ENCODE measurements around the gene PIGO. TPM values are rescaled to one million over a fixed set of nuclear protein-coding genes. Genes with fewer than 3 reads are reported as not detected.
A peak's percentile ranks its signal among the peaks of the same experiment; 100 is the strongest.

PIGO gene
- total RNA-seq, 1 experiment from 2014 or later: 10.1 TPM

DNA sequence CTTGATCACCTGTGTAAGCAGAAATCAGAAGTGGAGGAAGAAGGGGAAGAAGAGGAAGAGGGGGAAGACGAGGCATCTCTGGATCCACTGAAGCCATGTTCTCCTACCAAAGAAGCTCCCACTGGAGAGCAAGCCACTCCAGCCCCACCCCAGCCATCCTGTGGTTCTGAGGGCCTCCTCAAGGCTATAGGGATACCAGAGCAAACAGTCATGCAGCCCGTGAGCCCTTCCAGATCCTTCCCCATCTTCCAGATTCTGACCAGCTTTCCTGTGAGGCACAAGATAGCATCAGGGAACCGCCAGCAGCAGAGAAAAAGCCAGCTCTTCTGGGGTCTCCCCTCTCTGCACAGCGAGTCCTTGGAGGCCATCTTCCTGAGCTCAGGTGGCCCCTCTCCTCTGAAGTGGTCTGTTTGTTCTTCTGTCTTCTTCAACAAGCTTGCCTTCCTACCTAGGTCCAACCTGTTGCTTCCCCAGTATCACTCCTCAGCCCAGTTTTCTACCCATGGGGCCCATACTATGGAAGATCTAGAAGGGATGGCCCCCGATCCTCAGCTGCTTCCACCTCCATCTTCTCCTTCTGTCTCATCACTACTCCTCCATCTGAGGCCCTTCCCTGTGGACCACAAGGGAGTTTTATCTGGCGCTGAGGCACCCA is 53.4 kb downstream of the PIGO start:
- no peak for DNase-seq
- no peak overlapping the region for H3K4me3 ChIP-seq
- H3K36me3 ChIP-seq: no peaks in the 10 kb centered on the region
- no peaks in the 10 kb centered on the region for H3K27me3 ChIP-seq
- H3K27ac ChIP-seq: no peak overlapping the region
- no peaks in the 10 kb centered on the region for H3K9me3 ChIP-seq (replicated peaks)
- H3K4me1 ChIP-seq: no peaks in the 10 kb centered on the region; the same call in 1 of the 2 replicates

DNA sequence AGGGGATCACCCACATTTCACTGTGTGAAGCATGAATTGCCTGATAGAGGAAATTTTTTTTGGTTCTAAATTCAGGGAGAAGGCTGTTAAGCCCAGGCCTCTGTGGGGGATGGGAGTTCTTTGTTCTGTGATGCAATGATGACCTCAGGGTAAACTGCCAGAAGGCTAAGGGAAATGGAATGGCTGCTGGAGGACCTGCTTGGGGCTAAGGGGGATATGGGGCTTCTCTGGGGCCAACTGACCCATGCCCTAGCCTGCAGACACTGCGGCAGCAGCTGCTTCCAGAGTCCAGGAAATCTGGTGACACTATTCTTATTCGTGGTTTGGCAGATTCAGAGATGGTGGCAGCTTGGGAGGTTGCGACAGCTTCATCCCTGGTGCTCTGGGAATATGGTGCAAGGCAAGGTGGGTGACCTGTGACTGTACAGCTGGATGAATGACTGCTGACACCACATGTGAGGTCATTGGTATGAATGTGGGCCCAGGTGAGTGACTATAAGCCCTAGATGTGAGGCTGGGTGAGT is 54.2 kb downstream of the PIGO start:
- Histone ChIP-seq H3K4me3 (no peak overlapping the region), H3K36me3 (no peaks in the 10 kb centered on the region), H3K4me1 (no peaks in the 10 kb centered on the region; the same call in 1 of the 2 replicates), H3K27me3 (no peaks in the 10 kb centered on the region), H3K9me3 (replicated peaks) (no peaks in the 10 kb centered on the region), H3K27ac (no peak overlapping the region)
- DNase-seq: peak; percentile 35 to 57

Other genes starting within 250 kb of the PIGO start
- gene PHF24, start 138.3 kb downstream of the PIGO start, total RNA-seq (2014; rRNA removed; shearing (Covaris generic)): not detected in 2 replicates
- gene DNAJB5, start 106.8 kb downstream of the PIGO start, total RNA-seq (2014; rRNA removed; shearing (Covaris generic)): 18.2 and 18.5 TPM in 2 replicates
- 219 and 225 TPM in 2 replicates for gene VCP, start 24.0 kb downstream of the PIGO start, total RNA-seq (2014; rRNA removed; shearing (Covaris generic))
- gene FANCG, start 16.6 kb downstream of the PIGO start, total RNA-seq (2014; rRNA removed; shearing (Covaris generic)): 60.4 and 83.6 TPM in 2 replicates
- gene STOML2, start 6.5 kb upstream of the PIGO start, total RNA-seq (2014; rRNA removed; shearing (Covaris generic)): 147 and 148 TPM in 2 replicates
- 4.0 and 4.5 TPM in 2 replicates for gene ATOSB, start 19.3 kb upstream of the PIGO start, total RNA-seq (2014; rRNA removed; shearing (Covaris generic))
- 2.0 and 2.3 TPM in 2 replicates for gene UNC13B, start 65.4 kb upstream of the PIGO start, total RNA-seq (2014; rRNA removed; shearing (Covaris generic))

All from SJCRH30 (cell line).